Ureter (tissue), 1 donor: Measurements from ENCODE around the gene CNOT11. TPM values are rescaled to one million over a fixed set of nuclear protein-coding genes. Genes with fewer than 3 reads are reported as not detected.
"Not testable (repeated sequence)": the region's sequence is repeated elsewhere in the genome, so short reads cannot be mapped to it uniquely, and the experiment has no call there.

Experiments
- DNase-seq: peaks from one replicate; pipeline ENCODE4 v3.0.0-alpha.2; 2020; ENCODE audit warnings: low spot score
- total RNA-seq: library from RNA; stranded (reverse); gene quantifications from one replicate; pipeline ENCODE4 v1.2.4, GENCODE V29; 2023
- donor health status: DM: yes; HTN: yes; CAD: no.

The CNOT11 gene
- total RNA-seq, 1 donor from 2014 or later: 71.3 TPM

- DNase-seq: not testable (repeated sequence)
Observed at GRCh38 chr2:101245468-101245867, 7.2 kb upstream of the CNOT11 start.

GRCh38 chr2:101248756-101249155 lies 3.9 kb upstream of the CNOT11 start:
- DNase-seq: not testable (repeated sequence)

GRCh38 chr2:101249826-101250225 lies 2.9 kb upstream of the CNOT11 start:
- no peak for DNase-seq

- not testable (repeated sequence) for DNase-seq
Observed at GRCh38 chr2:101251246-101251781, 1.4 kb upstream of the CNOT11 start.

GRCh38 chr2:101251844-101252407 lies 760 bp upstream of the CNOT11 start:
- peak; percentile 53 for DNase-seq

GRCh38 chr2:101253013-101253702 lies 472 bp downstream of the CNOT11 start:
- DNase-seq: peak; percentile 71

GRCh38 chr2:101253703-101254450 lies 1.2 kb downstream of the CNOT11 start:
- no peak for DNase-seq

GRCh38 chr2:101255501-101255900 lies 2.8 kb downstream of the CNOT11 start:
- no peak for DNase-seq

GRCh38 chr2:101256316-101256715 lies 3.6 kb downstream of the CNOT11 start:
- DNase-seq: no peak

GRCh38 chr2:101258804-101259203 lies 6.1 kb downstream of the CNOT11 start:
- DNase-seq: no peak

- DNase-seq: no peak
Observed at GRCh38 chr2:101262142-101262541, 9.5 kb downstream of the CNOT11 start.

GRCh38 chr2:101263377-101263800 lies 10.7 kb downstream of the CNOT11 start:
- no peak for DNase-seq

- DNase-seq: no peak
Observed at GRCh38 chr2:101264360-101264939, 11.8 kb downstream of the CNOT11 start.

- DNase-seq: peak; percentile 72
Observed at GRCh38 chr2:101265893-101266499, 13.3 kb downstream of the CNOT11 start.

GRCh38 chr2:101267671-101268656 lies 15.3 kb downstream of the CNOT11 start:
- peak; percentile 53 for DNase-seq

GRCh38 chr2:101270700-101271259 lies 18.1 kb downstream of the CNOT11 start:
- DNase-seq: no peak

- no peak for DNase-seq
Observed at GRCh38 chr2:101272045-101272784, 19.5 kb downstream of the CNOT11 start.

- no peak for DNase-seq
Observed at GRCh38 chr2:101273056-101273455, 20.4 kb downstream of the CNOT11 start.

- no peak for DNase-seq
Observed at GRCh38 chr2:101274142-101274541, 21.5 kb downstream of the CNOT11 start.
